SK-N-SH (cell line): ENCODE results near the gene MNT. TPM values are rescaled to one million over a fixed set of nuclear protein-coding genes. Genes with fewer than 3 reads are reported as not detected.

Experiments
- CTCF ChIA-PET: fragments of 300-600, 350-600 bp; formaldehyde crosslinking; extraction: SDS; loops from one replicate; lab custom pipeline; 2021; lab: Yijun Ruan, JAX
- POLR2A ChIA-PET: fragments of 350-600 bp; sonication (Branson Sonifier 250); formaldehyde crosslinking; extraction: SDS; loops from one replicate; lab custom pipeline; 2020; ENCODE audit warnings: antibody characterized with exemption, inconsistent platforms; lab: Yijun Ruan, JAX
- DNase-seq: peaks from one replicate; pipeline ENCODE4 v3.0.0; 2012
- H2AFZ ChIP-seq: fragments of 200-600 bp; sonication (generic); 2 replicates; pipeline ENCODE4 v1.8.1; 2016; ENCODE audit warnings: antibody characterized with exemption, mild to moderate bottlenecking, low read depth
- H3F3A ChIP-seq: fragments of 200-600 bp; sonication (generic); replicated peaks from 2 replicates; pipeline ENCODE3; 2016; ENCODE audit warnings: antibody characterized with exemption, mild to moderate bottlenecking; ENCODE audit not compliant: insufficient read depth
- H3K27ac ChIP-seq, 2 experiments: fragments of 200-500 bp in 1 of 2; fragments of 200-600 bp in 1 of 2; sonication (Bioruptor generic) in 1 of 2; sonication (generic), shearing (Covaris generic) in 1 of 2; 2 replicates each; pipeline versions ENCODE4 v1.5.1 to v1.6.1; 2014 to 2016; ENCODE audit warnings: low read depth in 2 of 2, inconsistent platforms in 1 of 2, low read length in 1 of 2, mild to moderate bottlenecking in 1 of 2, mixed read lengths in 1 of 2
- H3K27me3 ChIP-seq: fragments of 200-600 bp; sonication (generic), shearing (Covaris generic); 2 replicates; pipeline ENCODE4 v1.6.1; 2016; ENCODE audit warnings: mixed run types; ENCODE audit not compliant: insufficient read depth
- H3K36me3 ChIP-seq, 2 experiments: fragments of 200-500 bp in 1 of 2; fragments of 200-600 bp in 1 of 2; sonication (Bioruptor generic) in 1 of 2; sonication (generic) in 1 of 2; replicated peaks in 1 of 2; 2 replicates each; pipeline versions ENCODE3 to v1.5.1; 2014 to 2016; ENCODE audit warnings: low read length in 1 of 2, mild to moderate bottlenecking in 1 of 2; ENCODE audit not compliant: insufficient read depth in 2 of 2, control insufficient read depth in 1 of 2
- H3K4me1 ChIP-seq, 2 experiments: fragments of 200-500 bp in 1 of 2; fragments of 200-600 bp in 1 of 2; sonication (Bioruptor generic) in 1 of 2; sonication (generic), shearing (Covaris generic) in 1 of 2; 2 replicates each; pipeline versions ENCODE4 v1.5.1 to v1.6.1; 2014 to 2016; ENCODE audit warnings: low read depth in 1 of 2, low read length in 1 of 2, mixed run types in 1 of 2; ENCODE audit not compliant: insufficient read depth in 2 of 2, control insufficient read depth in 1 of 2
- H3K4me2 ChIP-seq: fragments of 200-600 bp; sonication (generic), shearing (Covaris generic); 2 replicates; pipeline ENCODE4 v1.6.1; 2017; ENCODE audit warnings: mixed run types
- H3K4me3 ChIP-seq, 2 experiments: fragments of 200-500 bp in 1 of 2; fragments of 200-600 bp in 1 of 2; sonication (Bioruptor generic) in 1 of 2; sonication (generic), shearing (Covaris generic) in 1 of 2; 2 replicates each; pipeline versions ENCODE4 v1.5.1 to v1.8.1; 2014 to 2016; ENCODE audit warnings: low read depth in 2 of 2, inconsistent platforms in 1 of 2, low read length in 1 of 2, mild to moderate bottlenecking in 1 of 2, mixed read lengths in 1 of 2, moderate library complexity in 1 of 2
- H3K79me2 ChIP-seq: fragments of 200-600 bp; sonication (generic); 2 replicates; pipeline ENCODE4 v1.8.1; 2017; ENCODE audit warnings: mild to moderate bottlenecking; ENCODE audit not compliant: insufficient read depth
- H3K9ac ChIP-seq: fragments of 200-600 bp; sonication (generic); 2 replicates; pipeline ENCODE4 v1.6.1; 2017; ENCODE audit warnings: mixed run types
- H3K9me2 ChIP-seq: fragments of 200-600 bp; sonication (generic); 2 replicates; pipeline ENCODE4 v1.6.1; 2017; ENCODE audit warnings: mixed run types
- H3K9me3 ChIP-seq: fragments of 200-600 bp; sonication (generic); 2 replicates; pipeline ENCODE4 v1.6.1; 2017; ENCODE audit warnings: mixed run types, mild to moderate bottlenecking, moderate library complexity
- H4K20me1 ChIP-seq: fragments of 200-600 bp; sonication (generic); 2 replicates; pipeline ENCODE4 v1.6.1; 2017; ENCODE audit warnings: mild to moderate bottlenecking, mixed run types; ENCODE audit not compliant: insufficient read depth
- CHD2 ChIP-seq: fragments of 150-350 bp; IDR thresholded peaks from 2 replicates; pipeline ENCODE4 v1.6.1; 2018; ENCODE audit warnings: low read length; ENCODE audit not compliant: partially characterized antibody
- FOXM1 ChIP-seq: IDR thresholded peaks from 2 replicates; pipeline ENCODE4 v1.4.0; 2012; ENCODE audit warnings: low read depth, mild to moderate bottlenecking
- GATA2 ChIP-seq: sonication (generic); formaldehyde crosslinking; IDR thresholded peaks from 2 replicates; pipeline ENCODE4 v1.5.0; 2020; ENCODE audit warnings: mild to moderate bottlenecking, missing genetic modification reagents
- MAX ChIP-seq: IDR thresholded peaks from 2 replicates; pipeline ENCODE4 v1.4.0; 2012; ENCODE audit warnings: low read depth
- MXI1 ChIP-seq: IDR thresholded peaks from 2 replicates; pipeline ENCODE4 v1.6.1; 2012; ENCODE audit warnings: mild to moderate bottlenecking, low read depth, low read length, improper control_type of control experiment
- POLR2AphosphoS5 ChIP-seq: IDR thresholded peaks from 2 replicates; pipeline ENCODE4 v1.6.1; 2012; ENCODE audit warnings: low read depth, low read length
- REST ChIP-seq: IDR thresholded peaks from 2 replicates; pipeline ENCODE4 v1.6.1; 2012; ENCODE audit warnings: mild to moderate bottlenecking, low read depth, low read length, moderate library complexity
- TEAD4 ChIP-seq: IDR thresholded peaks from 2 replicates; pipeline ENCODE4 v1.4.0; 2012; ENCODE audit warnings: mild to moderate bottlenecking, borderline replicate concordance; ENCODE audit not compliant: insufficient read depth
- WGBS: methylation state at CpG from one replicate; pipeline ENCODE4 v1.1.6; 2017; ENCODE audit warnings: low lambda C conversion rate; 5-methylcytosine and 5-hydroxymethylcytosine counted together
- polyA plus RNA-seq, 3 experiments: library from polyadenylated mRNA; depleted of rRNA; stranded (reverse); fragments of >200 nt; gene quantifications; 2 replicates each; pipeline ENCODE4 v1.2.3, GENCODE V29; 2012

The MNT gene
- polyA plus RNA-seq, 1 of the 3 experiments (the other 2 are of a cell fraction): 7.1 TPM

GRCh38 chr17:2380950-2381649, 19.8 kb downstream of the MNT start:
- no peaks in the 10 kb centered on the region for H3K79me2 ChIP-seq
- H3K4me2 ChIP-seq: no peak overlapping the region
- peaks cover 3 to 36% of the 10 kb centered on the region in 2 experiments for H3K36me3 ChIP-seq
- no peaks in the 10 kb centered on the region for H4K20me1 ChIP-seq
- POLR2A ChIA-PET: interaction anchor here (0.8 to 3.5 kb wide), 3 partner anchors 11 to 21 kb away, joined by 3 to 26 read pairs (median 3); no protein-coding TSS in a partner anchor
- 86% methylated on average over 14 of the region's 15 CpGs for WGBS
- peaks cover 10% of the 10 kb centered on the region for H3F3A ChIP-seq
- peaks cover 0 to 64% of the 10 kb centered on the region in 2 experiments; a peak in 1 of 4 replicates for H3K4me1 ChIP-seq
- CTCF ChIA-PET: interaction anchor here (1.2 to 26.4 kb wide), 5 partner anchors 11 to 45 kb away, joined by 3 to 654 read pairs (median 59); partner anchors contain the start of gene MNT
- H3K27me3 ChIP-seq: no peaks in the 10 kb centered on the region
- H2AFZ ChIP-seq: no peak overlapping the region
- TF ChIP-seq FOXM1 (no peak), POLR2AphosphoS5 (peak; percentile 40; the same call in 1 of the 2 replicates)
- peak; percentile 21 for DNase-seq
- no peaks in the 10 kb centered on the region for H3K9me2 ChIP-seq
- H3K4me3 ChIP-seq: no peak overlapping the region
- peak overlapping the region in 1 of 2 experiments; percentile 97; a peak in 2 of 4 replicates for H3K27ac ChIP-seq
- H3K9me3 ChIP-seq: no peaks in the 10 kb centered on the region
- no peak overlapping the region for H3K9ac ChIP-seq

GRCh38 chr17:2380226-2380922, 20.5 kb downstream of the MNT start:
- H3K27ac ChIP-seq: peak overlapping the region; percentile 27 to 97; a peak in 3 of 4 replicates
- H3K4me3 ChIP-seq: no peak overlapping the region
- H3K9me3 ChIP-seq: no peaks in the 10 kb centered on the region
- H3K9ac ChIP-seq: no peak overlapping the region
- ChIA-PET CTCF (interaction anchor here (1.2 to 26.4 kb wide), 3 partner anchors 12 to 29 kb away, joined by 3 to 654 read pairs (median 62); partner anchors contain the start of gene MNT), POLR2A (interaction anchor here (1.3 to 3.5 kb wide), 2 partner anchors 10 to 12 kb away, joined by 3 to 26 read pairs; no protein-coding TSS in a partner anchor)
- H3K4me1 ChIP-seq: peaks cover 0 to 56% of the 10 kb centered on the region in 2 experiments; a peak in 1 of 4 replicates
- no peaks in the 10 kb centered on the region for H3K9me2 ChIP-seq
- H3F3A ChIP-seq: peaks cover 10% of the 10 kb centered on the region
- H2AFZ ChIP-seq: no peak overlapping the region
- no peaks in the 10 kb centered on the region for H3K27me3 ChIP-seq
- 62% methylated on average over 9 of the region's 16 CpGs for WGBS
- TF ChIP-seq TEAD4 (no peak), REST (no peak), MXI1 (peak; percentile 57), CHD2 (no peak), GATA2 (CRISPR knock-in tag) (peak; percentile 80), MAX (no peak)
- peak; percentile 85 for DNase-seq
- H4K20me1 ChIP-seq: no peaks in the 10 kb centered on the region
- peaks cover 5 to 41% of the 10 kb centered on the region in 2 experiments for H3K36me3 ChIP-seq
- H3K4me2 ChIP-seq: no peak overlapping the region
- H3K79me2 ChIP-seq: no peaks in the 10 kb centered on the region
